Measurements from ENCODE around the gene YPEL5. TPM values are rescaled to one million over a fixed set of nuclear protein-coding genes. Genes with fewer than 3 reads are reported as not detected.

Gene YPEL5
- total RNA-seq, 2 experiments from 2014 or later: 25.4 to 27.6 TPM

GRCh38 chr2:30177956-30178355 lies 31.1 kb downstream of the YPEL5 start:
- H3K4me3 Mint-ChIP-seq: no peak overlapping the region
- no peak overlapping the region for H3K27ac Mint-ChIP-seq
- DNase-seq: no peak
- no peaks in the 10 kb centered on the region for H3K4me1 Mint-ChIP-seq
- no peaks in the 10 kb centered on the region for H3K36me3 Mint-ChIP-seq
- no peaks in the 10 kb centered on the region for H3K9me3 Mint-ChIP-seq
- H3K27me3 Mint-ChIP-seq: no peaks in the 10 kb centered on the region

- no peaks in the 10 kb centered on the region for H3K9me3 Mint-ChIP-seq
- no peak overlapping the region for H3K4me3 Mint-ChIP-seq
- no peak overlapping the region for H3K27ac Mint-ChIP-seq
- no peaks in the 10 kb centered on the region for H3K27me3 Mint-ChIP-seq
- no peaks in the 10 kb centered on the region for H3K4me1 Mint-ChIP-seq
- no peak for DNase-seq
- no peaks in the 10 kb centered on the region for H3K36me3 Mint-ChIP-seq
Observed at GRCh38 chr2:30178618-30179434, 32.0 kb downstream of the YPEL5 start.

- no peaks in the 10 kb centered on the region for H3K9me3 Mint-ChIP-seq
- H3K27ac Mint-ChIP-seq: no peak overlapping the region
- H3K36me3 Mint-ChIP-seq: no peaks in the 10 kb centered on the region
- DNase-seq: no peak
- H3K27me3 Mint-ChIP-seq: no peaks in the 10 kb centered on the region
- H3K4me1 Mint-ChIP-seq: no peaks in the 10 kb centered on the region
- H3K4me3 Mint-ChIP-seq: no peak overlapping the region
Observed at GRCh38 chr2:30179536-30179935, 32.7 kb downstream of the YPEL5 start.

- H3K27me3 Mint-ChIP-seq: no peaks in the 10 kb centered on the region
- no peak overlapping the region for H3K27ac Mint-ChIP-seq
- H3K4me1 Mint-ChIP-seq: no peaks in the 10 kb centered on the region
- no peak for DNase-seq
- no peak overlapping the region for H3K4me3 Mint-ChIP-seq
- H3K36me3 Mint-ChIP-seq: no peaks in the 10 kb centered on the region
- no peaks in the 10 kb centered on the region for H3K9me3 Mint-ChIP-seq
Observed at GRCh38 chr2:30180226-30180625, 33.4 kb downstream of the YPEL5 start.

GRCh38 chr2:30181176-30181575 lies 34.4 kb downstream of the YPEL5 start:
- Mint-ChIP-seq H3K9me3 (no peaks in the 10 kb centered on the region), H3K36me3 (no peaks in the 10 kb centered on the region), H3K27ac (no peak overlapping the region), H3K27me3 (no peaks in the 10 kb centered on the region), H3K4me3 (no peak overlapping the region), H3K4me1 (no peaks in the 10 kb centered on the region)
- DNase-seq: no peak

GRCh38 chr2:30184035-30184434 lies 37.2 kb downstream of the YPEL5 start:
- H3K27me3 Mint-ChIP-seq: no peaks in the 10 kb centered on the region
- H3K36me3 Mint-ChIP-seq: no peaks in the 10 kb centered on the region
- H3K4me1 Mint-ChIP-seq: no peaks in the 10 kb centered on the region
- H3K4me3 Mint-ChIP-seq: no peak overlapping the region
- H3K27ac Mint-ChIP-seq: no peak overlapping the region
- no peak for DNase-seq
- no peaks in the 10 kb centered on the region for H3K9me3 Mint-ChIP-seq

GRCh38 chr2:30185178-30185577 lies 38.4 kb downstream of the YPEL5 start:
- DNase-seq: no peak
- no peaks in the 10 kb centered on the region for H3K9me3 Mint-ChIP-seq
- no peaks in the 10 kb centered on the region for H3K27me3 Mint-ChIP-seq
- H3K27ac Mint-ChIP-seq: no peak overlapping the region
- H3K4me1 Mint-ChIP-seq: no peaks in the 10 kb centered on the region
- no peaks in the 10 kb centered on the region for H3K36me3 Mint-ChIP-seq
- no peak overlapping the region for H3K4me3 Mint-ChIP-seq

GRCh38 chr2:30188292-30188691 lies 41.5 kb downstream of the YPEL5 start:
- no peak for DNase-seq
- Mint-ChIP-seq H3K4me1 (no peaks in the 10 kb centered on the region), H3K27me3 (no peaks in the 10 kb centered on the region), H3K4me3 (no peak overlapping the region), H3K36me3 (no peaks in the 10 kb centered on the region), H3K27ac (no peak overlapping the region), H3K9me3 (no peaks in the 10 kb centered on the region)

- Mint-ChIP-seq H3K4me1 (no peaks in the 10 kb centered on the region), H3K27me3 (no peaks in the 10 kb centered on the region)
Observed at GRCh38 chr2:30190637-30191036, 43.8 kb downstream of the YPEL5 start.

GRCh38 chr2:30191107-30191506 lies 44.3 kb downstream of the YPEL5 start:
- Mint-ChIP-seq H3K9me3 (no peaks in the 10 kb centered on the region), H3K4me3 (no peak overlapping the region), H3K27me3 (no peaks in the 10 kb centered on the region), H3K27ac (no peak overlapping the region), H3K4me1 (no peaks in the 10 kb centered on the region), H3K36me3 (no peaks in the 10 kb centered on the region)
- no peak for DNase-seq

More at GRCh38 chr2:30190637-30191036, 43.8 kb downstream of the YPEL5 start:
- Mint-ChIP-seq H3K27ac (no peak overlapping the region), H3K9me3 (no peaks in the 10 kb centered on the region), H3K4me3 (no peak overlapping the region), H3K36me3 (no peaks in the 10 kb centered on the region)
- no peak for DNase-seq

GRCh38 chr2:30191819-30192271 lies 45.0 kb downstream of the YPEL5 start:
- no peak overlapping the region for H3K27ac Mint-ChIP-seq
- H3K27me3 Mint-ChIP-seq: no peaks in the 10 kb centered on the region

GRCh38 chr2:30192314-30192713 lies 45.5 kb downstream of the YPEL5 start:
- DNase-seq: no peak
- H3K9me3 Mint-ChIP-seq: no peaks in the 10 kb centered on the region
- no peak overlapping the region for H3K4me3 Mint-ChIP-seq
- no peaks in the 10 kb centered on the region for H3K27me3 Mint-ChIP-seq
- no peaks in the 10 kb centered on the region for H3K36me3 Mint-ChIP-seq
- H3K27ac Mint-ChIP-seq: no peak overlapping the region
- H3K4me1 Mint-ChIP-seq: no peaks in the 10 kb centered on the region

More at GRCh38 chr2:30191819-30192271, 45.0 kb downstream of the YPEL5 start:
- no peaks in the 10 kb centered on the region for H3K4me1 Mint-ChIP-seq
- no peaks in the 10 kb centered on the region for H3K9me3 Mint-ChIP-seq
- H3K36me3 Mint-ChIP-seq: no peaks in the 10 kb centered on the region
- no peak overlapping the region for H3K4me3 Mint-ChIP-seq
- DNase-seq: no peak

GRCh38 chr2:30193104-30193681 lies 46.4 kb downstream of the YPEL5 start:
- Mint-ChIP-seq H3K36me3 (no peaks in the 10 kb centered on the region), H3K27ac (no peak overlapping the region), H3K4me1 (peaks cover 4% of the 10 kb centered on the region), H3K27me3 (no peaks in the 10 kb centered on the region), H3K4me3 (no peak overlapping the region), H3K9me3 (no peaks in the 10 kb centered on the region)
- DNase-seq: no peak

- Mint-ChIP-seq H3K4me3 (no peak overlapping the region), H3K27ac (no peak overlapping the region), H3K9me3 (no peaks in the 10 kb centered on the region), H3K36me3 (no peaks in the 10 kb centered on the region), H3K4me1 (peaks cover 4% of the 10 kb centered on the region), H3K27me3 (no peaks in the 10 kb centered on the region)
- no peak for DNase-seq
Observed at GRCh38 chr2:30194421-30194820, 47.6 kb downstream of the YPEL5 start.

GRCh38 chr2:30195016-30195415 lies 48.2 kb downstream of the YPEL5 start:
- H3K36me3 Mint-ChIP-seq: no peaks in the 10 kb centered on the region
- H3K9me3 Mint-ChIP-seq: no peaks in the 10 kb centered on the region
- H3K4me1 Mint-ChIP-seq: peaks cover 4% of the 10 kb centered on the region
- H3K4me3 Mint-ChIP-seq: no peak overlapping the region
- H3K27ac Mint-ChIP-seq: no peak overlapping the region
- no peak for DNase-seq
- no peaks in the 10 kb centered on the region for H3K27me3 Mint-ChIP-seq
